ENCODE measurements around the gene RSPO1.

Gene RSPO1

DNA sequence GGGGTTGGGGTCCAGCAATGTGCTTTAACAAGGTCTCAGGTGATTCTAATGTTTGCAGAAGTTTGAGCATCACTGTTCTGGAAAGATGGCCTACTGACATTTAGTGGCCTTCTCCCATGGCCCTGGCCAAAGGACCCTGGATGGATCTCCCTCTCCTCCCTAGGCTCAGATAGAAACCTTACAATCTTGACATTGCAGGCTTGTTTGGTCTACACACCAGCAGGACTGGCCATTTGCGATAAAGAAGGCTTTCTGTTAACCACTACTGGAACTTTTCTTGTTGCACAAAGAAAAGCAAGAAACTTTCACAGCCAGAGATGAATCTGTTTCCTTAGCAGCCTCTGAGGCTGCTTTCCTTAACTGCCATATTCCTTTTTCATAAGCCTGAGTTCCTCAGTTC, 71.7 kb downstream of the RSPO1 start:
- DNase-seq, result no peak
